GM21447 (cell line): ENCODE measurements around the gene TFRC.
"Not testable (repeated sequence)": the region's sequence is repeated elsewhere in the genome, so short reads cannot be mapped to it uniquely, and the experiment has no call there.

Source experiments
- ATAC-seq: cut with Tn5 transposase; IDR thresholded peaks from one replicate; pipeline ENCODE4 v1.9.1; 2021; ENCODE audit not compliant: unreplicated experiment

Gene TFRC

DNA sequence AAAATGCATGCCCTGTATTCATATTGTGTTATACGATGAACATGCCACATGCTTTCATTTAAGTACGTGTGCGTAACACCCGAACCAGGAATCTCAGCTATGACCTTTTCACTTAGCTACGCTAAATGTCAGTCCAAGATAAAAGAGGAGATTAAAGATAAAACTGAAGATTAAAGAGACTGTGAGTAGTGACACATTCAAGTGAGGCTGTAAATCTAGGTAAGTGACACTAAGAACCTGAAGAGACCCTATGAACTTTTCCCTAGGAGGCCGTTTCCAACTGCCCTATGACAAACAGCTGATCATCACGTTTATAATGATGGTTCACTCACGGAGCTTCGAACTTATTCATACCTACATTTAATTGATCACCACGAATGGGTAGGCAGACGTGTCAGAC lies 32.2 kb downstream of the TFRC start:
- ATAC-seq = no peak

DNA sequence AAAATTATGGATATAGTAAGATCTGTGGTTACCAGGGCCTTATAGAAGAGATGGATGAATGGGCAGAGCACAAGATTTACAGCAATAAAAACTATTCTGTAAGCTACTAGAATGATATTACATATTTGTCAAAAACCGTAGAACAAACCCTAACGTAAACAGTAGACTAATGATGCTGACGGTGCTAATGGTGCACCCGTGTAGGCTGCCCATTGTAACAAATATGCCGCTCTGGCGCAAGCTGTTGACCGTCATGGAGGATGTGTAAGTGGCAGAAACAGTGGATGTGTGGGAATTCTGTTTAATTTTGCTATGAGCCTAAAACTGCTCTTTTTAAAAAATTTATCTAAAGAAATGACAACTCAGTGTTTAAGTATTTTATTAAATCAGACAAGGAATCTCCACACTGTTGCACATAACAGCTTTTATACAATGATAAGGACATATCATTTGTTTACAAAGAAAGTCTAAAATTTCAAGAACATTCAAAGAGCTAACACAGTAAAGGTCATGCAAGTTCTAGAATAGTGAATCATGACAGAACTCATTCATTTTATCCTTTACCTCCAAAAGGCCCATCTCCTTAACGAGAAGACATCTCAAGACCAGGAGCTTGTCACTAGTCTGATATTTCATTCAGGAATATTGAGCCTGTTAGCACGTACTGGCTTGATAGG lies 32.8 kb downstream of the TFRC start:
- ATAC-seq = no peak

DNA sequence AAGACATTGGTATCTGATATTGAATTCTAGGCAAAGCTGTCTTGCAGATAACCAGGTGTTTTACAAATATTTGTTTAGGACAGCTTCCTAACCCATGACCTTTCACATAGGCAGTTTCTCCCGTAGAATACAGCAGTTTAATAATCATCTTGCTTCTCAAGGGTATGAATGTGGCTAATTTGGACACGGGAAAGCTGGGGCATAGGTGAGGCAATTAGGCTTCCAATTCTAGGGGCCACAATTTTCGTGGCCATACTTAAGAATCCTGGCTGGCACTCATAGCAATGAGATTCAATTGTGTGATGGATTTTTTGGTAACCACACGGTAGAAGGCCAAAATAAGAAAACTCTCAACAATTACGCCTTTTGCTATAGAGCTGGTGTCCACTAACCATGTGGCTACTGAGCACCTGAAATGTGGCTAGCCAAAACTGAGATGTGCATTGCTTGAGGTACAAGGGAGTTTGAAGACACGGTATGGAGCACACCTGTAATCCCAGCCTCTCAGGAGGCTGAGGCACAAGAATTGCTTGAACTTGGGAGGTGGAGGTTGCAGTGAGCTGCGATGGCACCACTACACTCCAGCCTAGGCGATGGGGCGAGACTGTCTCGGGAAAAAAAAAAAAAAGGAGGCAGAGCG lies 34.4 kb downstream of the TFRC start:
- no peak for ATAC-seq

DNA sequence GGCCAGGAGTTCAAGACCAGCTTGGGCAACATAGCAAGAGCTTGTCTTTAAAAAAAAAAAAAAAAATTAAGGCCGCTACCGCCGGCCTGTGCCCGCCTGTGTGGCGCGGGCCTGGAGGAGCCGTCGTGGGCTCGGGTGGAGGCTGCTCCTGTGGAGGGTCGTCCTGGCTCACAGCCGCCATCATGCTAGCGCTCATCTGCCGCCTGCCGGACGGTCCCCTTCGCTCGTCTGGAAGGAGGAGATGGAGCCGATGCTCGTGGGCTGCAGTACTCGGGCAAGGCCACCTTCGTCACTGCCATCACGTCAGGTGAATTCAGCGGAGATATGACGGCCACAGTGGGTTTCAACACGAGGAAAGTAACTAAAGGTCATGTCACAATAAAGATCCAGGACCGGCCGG lies 37.4 kb downstream of the TFRC start:
- no peak for ATAC-seq

DNA sequence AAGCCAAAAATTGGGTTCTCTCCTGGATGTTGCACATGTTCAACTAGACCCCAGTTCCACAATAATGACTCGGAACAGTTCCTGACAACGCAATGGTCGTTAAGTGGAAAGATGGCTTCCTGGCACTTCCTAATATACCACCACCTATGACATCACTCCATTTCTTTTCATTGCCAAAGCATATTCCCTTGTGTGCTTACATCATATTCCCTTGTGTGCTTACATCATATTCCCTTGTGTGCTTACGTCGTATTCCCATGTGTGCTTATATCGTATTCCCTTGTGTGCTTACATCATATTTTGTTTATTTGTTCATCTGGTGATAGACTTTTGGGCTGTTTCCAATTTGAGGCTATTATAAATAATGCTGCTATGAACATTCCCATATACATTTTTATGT lies 39.2 kb downstream of the TFRC start:
- no peak for ATAC-seq

DNA sequence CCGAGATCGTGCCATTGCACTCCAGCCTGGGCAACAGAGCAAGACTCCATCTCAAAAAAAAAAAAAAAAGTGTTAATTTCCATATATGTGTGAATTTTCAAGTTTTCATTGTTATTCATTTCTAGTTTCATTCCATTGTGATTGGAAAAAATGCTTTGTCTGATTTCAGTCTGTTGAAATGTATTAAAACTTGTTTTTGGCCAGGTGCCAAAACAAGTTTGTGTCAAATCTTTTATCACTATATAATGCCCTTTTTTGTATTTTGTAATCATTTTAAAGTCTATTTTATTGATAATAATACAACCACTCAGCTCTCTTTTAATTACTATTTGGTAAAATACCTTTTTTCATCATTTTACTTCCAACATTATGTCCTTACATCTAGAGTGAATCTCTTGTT lies 42.5 kb downstream of the TFRC start:
- no peak for ATAC-seq

DNA sequence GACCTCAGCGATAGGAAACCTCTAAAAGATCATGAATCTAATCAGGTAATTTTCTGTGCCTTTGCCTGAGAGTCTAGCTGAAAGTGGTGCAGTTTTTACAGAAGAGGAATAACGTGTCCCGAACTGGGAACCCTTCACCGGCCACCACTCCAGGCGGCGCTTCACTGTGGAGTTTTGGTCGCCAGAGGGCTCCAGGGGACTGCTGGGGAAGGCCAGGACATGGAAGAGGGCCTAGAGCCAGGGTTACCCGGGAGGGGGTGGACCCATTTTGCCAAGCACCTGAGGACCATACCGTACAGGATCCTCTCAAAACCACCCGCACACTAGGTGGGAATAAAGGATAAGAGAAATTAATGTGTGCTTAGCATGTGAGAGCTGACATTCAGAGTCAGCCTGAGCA lies 55.8 kb downstream of the TFRC start:
- not testable (repeated sequence) for ATAC-seq

DNA sequence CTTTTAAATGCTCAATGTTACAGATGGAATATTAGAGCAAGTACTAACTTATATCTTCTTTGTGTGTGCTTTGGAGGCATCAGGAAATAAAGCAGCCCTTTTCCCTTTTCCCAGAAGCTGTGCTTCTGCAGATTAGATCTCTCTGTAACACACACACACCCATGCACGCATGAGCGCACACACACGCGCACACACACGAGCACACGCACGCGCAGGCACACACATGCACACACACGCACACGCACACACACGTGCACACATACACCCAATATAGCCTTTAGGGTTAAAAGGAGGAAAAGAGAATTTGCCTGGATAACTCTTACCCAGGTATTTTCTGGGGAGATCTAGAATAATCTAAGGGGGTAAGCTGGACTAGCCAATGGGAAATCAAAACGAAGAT lies 56.9 kb downstream of the TFRC start:
- ATAC-seq = no peak

DNA sequence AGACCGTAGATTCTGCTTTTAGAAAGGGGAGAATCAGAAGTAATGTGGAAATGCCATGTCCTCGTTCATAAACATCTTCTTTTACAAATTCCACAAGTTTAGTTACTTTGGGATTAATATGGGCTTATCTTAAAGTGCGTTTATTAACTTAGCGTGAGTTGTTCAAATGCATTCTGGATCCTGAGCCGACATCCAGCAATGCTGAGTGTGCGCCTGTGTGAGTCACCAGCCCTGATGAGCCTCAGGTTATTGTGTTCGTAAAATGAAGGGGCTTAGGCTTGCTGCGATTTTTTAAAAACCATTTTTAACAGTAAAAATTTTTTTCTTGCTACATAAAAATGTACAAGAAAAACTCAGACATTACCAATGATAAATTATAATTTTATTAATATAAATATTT lies 57.9 kb downstream of the TFRC start:
- no peak for ATAC-seq

DNA sequence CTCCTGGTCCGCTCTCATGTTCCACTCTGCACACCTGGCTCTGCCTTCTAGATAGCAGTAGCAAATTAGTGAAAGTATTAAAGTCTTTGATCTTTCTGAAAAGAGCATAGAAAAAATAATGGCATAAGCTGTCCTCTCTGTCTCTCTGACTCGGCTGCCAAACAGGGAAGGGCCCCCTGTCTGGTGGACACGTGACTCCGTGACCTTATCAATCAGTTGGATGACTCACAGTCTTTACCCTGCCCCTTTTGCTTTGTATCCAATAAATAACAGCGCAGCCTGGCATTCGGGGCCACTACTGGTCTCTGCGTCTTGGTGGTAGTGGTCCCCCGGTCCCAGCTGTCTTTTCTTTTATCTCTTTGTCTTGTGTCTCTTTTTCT lies 59.4 kb downstream of the TFRC start:
- not testable (repeated sequence) for ATAC-seq

DNA sequence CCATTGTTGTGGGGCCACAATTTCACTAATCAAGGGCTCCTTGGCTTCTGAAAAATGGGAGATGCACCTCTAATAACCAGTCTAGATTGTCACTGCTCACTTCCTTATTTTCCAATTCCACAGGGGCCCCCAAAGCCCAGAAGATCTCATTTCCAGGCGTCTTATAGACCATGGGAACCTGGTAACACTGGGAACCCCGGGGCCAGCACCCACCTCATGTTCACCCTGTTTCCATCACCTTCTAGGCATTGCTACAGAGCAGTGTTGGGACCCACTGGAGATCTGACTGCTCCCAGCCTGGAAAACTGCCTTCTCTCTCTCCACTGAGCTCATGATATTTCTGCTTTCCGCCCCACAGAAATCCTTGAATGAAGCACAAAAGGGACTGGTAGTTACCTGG lies 61.5 kb downstream of the TFRC start:
- ATAC-seq = no peak

DNA sequence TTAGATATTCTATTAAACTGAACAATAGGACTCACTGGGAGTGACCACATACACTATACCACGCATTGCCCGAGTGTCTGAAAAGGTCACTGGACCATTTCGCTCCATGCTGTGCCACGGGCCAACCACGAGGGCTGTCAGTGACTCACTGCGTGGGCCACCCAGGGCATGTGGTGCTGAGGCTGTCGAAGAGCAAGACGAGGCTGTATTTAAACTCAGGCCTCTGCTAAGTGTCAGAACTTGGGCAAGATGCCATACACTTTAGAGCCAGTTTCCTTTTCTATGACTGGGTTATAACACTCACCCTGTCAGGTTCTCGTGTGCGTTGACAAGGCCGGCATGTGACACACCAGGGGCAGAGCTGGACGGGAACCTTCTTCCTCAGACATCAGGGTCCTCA lies 62.3 kb downstream of the TFRC start:
- not testable (repeated sequence) for ATAC-seq

DNA sequence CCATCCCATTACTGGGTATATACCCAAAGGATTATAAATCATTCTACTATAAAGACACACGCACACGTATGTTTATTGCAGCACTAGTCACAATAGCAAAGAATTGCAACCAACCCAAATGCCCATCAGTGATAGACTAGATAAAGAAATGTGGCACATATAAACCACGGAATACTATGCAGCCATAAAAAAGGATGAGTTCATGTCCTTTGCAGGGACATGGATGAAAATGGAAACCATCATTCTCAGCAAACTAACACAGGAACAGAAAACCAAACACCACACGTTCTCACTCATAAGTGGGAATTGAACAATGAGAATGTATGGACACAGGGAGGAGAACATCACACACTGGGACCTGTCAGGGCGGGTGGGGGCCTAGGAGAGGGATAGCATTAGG lies 63.7 kb downstream of the TFRC start:
- not testable (repeated sequence) for ATAC-seq

DNA sequence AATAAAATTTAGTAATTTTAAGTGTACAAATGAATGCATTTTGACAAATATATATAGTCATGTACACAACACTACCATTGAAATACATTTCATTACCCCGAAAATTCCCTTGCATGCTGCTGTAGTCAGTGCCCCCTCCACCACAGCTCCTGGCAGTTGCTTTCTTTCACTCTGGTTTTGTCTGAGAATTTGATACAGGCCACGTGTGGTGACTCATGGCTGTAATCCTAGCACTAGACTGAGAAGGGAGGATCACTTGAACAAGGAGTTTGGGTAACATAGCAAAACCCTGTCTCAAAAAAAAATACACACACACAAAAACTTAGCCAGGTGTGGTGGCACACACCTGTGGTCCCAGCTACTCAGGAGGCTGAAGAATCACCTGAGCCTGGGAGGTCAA lies 65.4 kb downstream of the TFRC start:
- no peak for ATAC-seq

DNA sequence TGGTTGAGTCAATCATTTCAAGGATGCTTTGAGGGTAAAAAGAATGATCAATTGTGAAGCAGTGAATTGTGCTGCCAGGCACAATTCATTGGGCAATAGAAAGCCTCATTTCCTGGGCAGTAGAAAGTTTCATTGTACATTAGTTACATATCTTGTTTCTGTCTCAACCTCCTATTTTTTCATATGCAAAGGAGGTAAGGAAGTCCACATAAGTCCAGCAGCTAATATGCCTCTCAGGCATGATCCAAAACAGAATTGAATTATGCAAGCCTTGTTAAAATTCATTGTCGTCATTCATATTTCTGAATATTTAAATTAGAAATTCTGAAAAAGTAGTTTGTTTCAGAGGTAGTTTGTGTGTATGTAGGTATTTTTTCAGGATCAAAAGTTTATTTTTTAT lies 65.8 kb downstream of the TFRC start:
- ATAC-seq = no peak

DNA sequence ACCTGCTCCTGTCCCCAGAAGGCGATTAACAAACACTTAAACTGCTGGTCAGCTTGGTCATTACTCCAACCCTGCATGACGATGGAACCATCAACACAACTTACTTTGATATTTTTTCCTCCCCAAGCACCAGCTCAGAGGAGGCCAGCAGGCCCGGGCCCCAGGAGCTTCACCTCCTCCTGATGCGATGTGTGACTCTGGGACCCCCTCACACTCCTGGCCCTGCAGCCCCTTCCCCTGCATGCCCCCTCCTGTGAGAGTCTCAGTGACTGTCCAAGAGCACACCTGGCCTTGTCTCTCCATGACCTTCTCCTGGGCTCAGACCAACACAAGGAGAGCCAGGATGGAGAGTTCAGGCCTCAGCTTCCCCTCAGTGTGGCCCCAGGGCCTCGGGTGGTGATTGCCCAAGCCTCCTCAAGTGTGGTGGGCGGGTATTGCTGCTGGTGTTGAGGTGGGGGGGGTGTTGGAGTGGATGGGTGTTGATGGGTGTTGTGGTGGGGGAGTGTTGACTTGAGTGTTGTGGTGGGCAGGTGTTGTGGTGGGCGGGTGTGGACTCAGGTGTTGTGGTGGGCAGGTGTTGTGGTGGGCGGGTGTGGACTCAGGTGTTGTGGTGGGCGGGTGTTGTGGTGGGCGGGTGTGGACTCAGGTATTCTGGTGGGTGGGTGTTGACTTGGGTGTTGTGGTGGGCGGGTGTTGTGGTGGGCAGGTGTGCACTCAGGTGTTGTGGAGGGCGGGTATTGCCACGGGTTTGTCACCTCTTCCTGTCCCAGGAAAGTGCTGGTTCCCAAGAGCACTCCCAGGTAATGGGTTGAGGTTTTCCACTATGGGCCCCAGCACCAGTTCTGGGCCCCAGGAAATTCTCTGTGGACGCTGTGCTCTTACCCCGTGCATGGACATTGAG lies 68.1 kb downstream of the TFRC start:
- no peak for ATAC-seq

DNA sequence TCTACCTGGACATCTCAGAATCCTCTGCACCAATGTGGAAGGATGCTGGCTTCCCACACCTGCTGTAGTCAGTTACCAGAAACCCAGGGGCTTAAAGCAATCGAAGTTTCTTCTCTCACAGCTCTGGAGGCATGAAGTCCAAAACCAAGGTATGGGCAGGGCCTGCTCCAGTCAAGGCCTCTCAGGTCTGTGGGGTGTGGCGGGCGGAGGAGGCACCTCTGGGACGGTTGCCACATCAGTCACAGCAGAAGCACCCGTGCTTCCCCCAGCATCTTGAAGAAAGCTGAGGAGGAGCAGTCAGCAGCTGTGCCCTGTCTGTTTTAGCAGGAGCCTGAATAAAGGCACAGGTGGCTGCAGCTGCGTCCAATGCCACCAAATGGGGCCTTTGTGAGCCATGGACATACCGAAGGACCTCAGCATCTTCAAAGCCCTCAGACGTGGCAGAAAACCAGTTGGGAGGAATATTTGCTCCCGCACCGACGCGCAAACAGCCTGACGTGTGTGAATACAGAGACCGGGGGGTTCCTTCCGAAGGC lies 68.9 kb downstream of the TFRC start:
- ATAC-seq = no peak

DNA sequence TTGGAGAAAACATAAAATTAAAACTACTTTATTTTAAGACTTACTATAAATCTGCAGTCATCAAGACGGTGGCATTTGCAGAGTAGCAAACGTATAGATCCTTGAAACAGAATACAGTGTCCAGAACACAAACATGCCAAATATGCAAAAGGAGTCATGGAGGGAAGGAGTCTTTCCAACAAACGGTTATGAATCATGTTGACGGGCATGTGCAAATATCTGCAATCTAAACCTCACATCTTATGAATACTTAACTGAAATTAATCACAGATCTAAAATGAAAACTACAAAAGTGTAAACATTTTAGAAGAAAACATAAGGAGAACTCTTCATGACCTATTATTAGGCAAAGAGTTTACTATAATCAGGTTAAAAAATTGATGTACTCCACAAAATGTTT lies 69.4 kb downstream of the TFRC start:
- no peak for ATAC-seq

DNA sequence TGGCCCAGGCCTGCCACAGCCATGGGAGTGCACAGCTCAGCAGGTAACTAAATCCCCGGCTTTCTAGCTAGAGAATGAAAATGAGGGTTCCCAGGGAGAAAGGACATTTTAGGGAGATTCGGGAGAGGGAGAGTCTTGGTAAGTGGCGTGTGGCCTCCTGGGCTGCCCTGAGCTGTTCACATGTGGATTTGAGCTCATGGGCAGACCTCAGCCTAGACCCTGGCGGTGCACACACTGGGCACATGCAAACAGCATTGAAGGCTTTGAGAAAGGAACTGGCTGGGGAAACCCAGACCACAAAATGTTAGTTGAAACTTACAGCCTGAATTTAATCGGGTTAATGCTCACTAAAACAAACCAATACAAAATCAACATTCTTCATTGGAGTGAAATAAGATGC lies 72.4 kb downstream of the TFRC start:
- no peak for ATAC-seq

DNA sequence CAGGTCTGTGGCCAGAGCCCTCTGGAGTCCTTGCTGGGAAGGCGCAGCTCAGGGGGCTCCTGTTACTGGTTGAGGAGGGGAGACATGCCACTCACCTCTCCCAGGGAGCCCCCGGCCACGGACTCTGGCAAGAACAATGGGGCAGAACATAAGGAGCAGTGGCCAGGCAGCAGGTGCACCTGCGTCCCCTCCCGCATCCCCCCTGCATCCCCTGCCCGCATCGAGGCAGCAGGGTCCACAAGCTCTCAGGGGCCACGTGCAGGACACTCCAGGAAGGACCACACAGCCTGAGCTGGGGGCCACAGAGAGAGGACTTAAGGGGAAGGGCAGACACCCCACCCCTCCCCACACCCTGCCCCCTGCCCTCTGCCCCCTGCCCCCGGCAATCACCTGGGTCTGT lies 73.0 kb downstream of the TFRC start:
- no peak for ATAC-seq

DNA sequence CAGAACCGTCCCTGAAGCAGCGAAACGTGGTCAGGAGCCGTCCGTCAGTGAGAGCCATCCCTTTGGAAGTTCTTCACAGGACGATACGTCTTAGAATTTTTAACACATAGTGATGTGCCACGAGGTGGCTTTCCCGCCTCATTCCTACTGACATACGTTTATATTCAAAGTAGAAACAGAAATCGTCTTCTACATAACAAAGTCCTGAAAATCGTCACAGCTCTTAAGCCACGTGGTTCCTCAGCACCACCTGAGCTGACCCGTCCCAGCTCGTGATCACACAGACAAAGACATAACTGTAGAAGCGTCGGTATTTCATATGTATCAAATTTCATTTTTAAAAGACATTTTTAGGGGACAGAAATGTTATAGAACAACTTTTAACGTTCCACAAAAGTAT lies 73.5 kb downstream of the TFRC start:
- no peak for ATAC-seq
